CD14-positive monocyte (primary cell): ENCODE data around the gene GDF2. TPM values are rescaled to one million over a fixed set of nuclear protein-coding genes. Genes with fewer than 3 reads are reported as not detected.

ENCODE experiments used
- DNase-seq, 3 donors: peaks; one replicate each; pipeline ENCODE4 v3.0.0-alpha.2; 2011 to 2022
- H2AFZ ChIP-seq: 2 replicates; pipeline ENCODE4 v1.6.0; 2012; ENCODE audit warnings: mild to moderate bottlenecking, low read depth, low read length, inconsistent platforms; ENCODE audit not compliant: insufficient read depth, poor library complexity, severe bottlenecking
- H3K27ac ChIP-seq, 2 donors: 1 replicate in 1 of 2; 2 replicates in 1 of 2; pipeline ENCODE4 v1.5.1; 2012 to 2013; ENCODE audit warnings: low read length in 2 of 2, control low read depth in 1 of 2, inconsistent platforms in 1 of 2, low read depth in 1 of 2, mild to moderate bottlenecking in 1 of 2
- H3K27me3 ChIP-seq, 2 donors: one replicate each; pipeline versions ENCODE4 v1.6.0 to v1.6.1; 2011 to 2013; ENCODE audit warnings: low read length in 2 of 2; ENCODE audit not compliant: control insufficient read depth in 2 of 2, insufficient read depth in 2 of 2
- H3K36me3 ChIP-seq, 2 donors: replicated peaks in 1 of 2; 1 replicate in 1 of 2; 2 replicates in 1 of 2; pipeline versions ENCODE4 v1.5.1 to v1.6.1; 2012 to 2013; ENCODE audit warnings: low read length in 2 of 2, control low read depth in 1 of 2, inconsistent platforms in 1 of 2, mild to moderate bottlenecking in 1 of 2; ENCODE audit not compliant: insufficient read depth in 2 of 2, control insufficient read depth in 1 of 2
- H3K4me1 ChIP-seq, 2 donors: 1 replicate in 1 of 2; 2 replicates in 1 of 2; pipeline versions ENCODE4 v1.5.1 to v1.6.1; 2012 to 2013; ENCODE audit warnings: low read length in 2 of 2, control low read depth in 1 of 2, inconsistent platforms in 1 of 2, mild to moderate bottlenecking in 1 of 2, moderate library complexity in 1 of 2; ENCODE audit not compliant: insufficient read depth in 2 of 2, control insufficient read depth in 1 of 2
- H3K4me2 ChIP-seq: replicated peaks from 2 replicates; pipeline ENCODE3; 2012; ENCODE audit warnings: low read length, moderate library complexity, mild to moderate bottlenecking; ENCODE audit not compliant: poor library complexity, severe bottlenecking; ENCODE audit errors: extremely low read depth
- H3K4me3 ChIP-seq, 3 experiments: fragments of 200-600 bp in 1 of 3; sonication (generic) in 1 of 3; replicated peaks in 1 of 3; 1 replicate in 2 of 3; 2 replicates in 1 of 3; pipeline ENCODE4 v1.5.1; 2011 to 2013; ENCODE audit warnings: low read length in 3 of 3, mild to moderate bottlenecking in 3 of 3, control low read depth in 2 of 3, low read depth in 2 of 3, inconsistent platforms in 1 of 3, moderate library complexity in 1 of 3
- H3K79me2 ChIP-seq: 2 replicates; pipeline ENCODE4 v1.6.0; 2012; ENCODE audit warnings: mild to moderate bottlenecking, control low read depth, inconsistent platforms, low read length, moderate library complexity; ENCODE audit not compliant: insufficient read depth
- H3K9ac ChIP-seq: 2 replicates; pipeline ENCODE4 v1.6.0; 2017; ENCODE audit warnings: low read length, mild to moderate bottlenecking; ENCODE audit not compliant: insufficient read depth, poor library complexity, severe bottlenecking
- H3K9me3 ChIP-seq, 2 donors: replicated peaks in 1 of 2; 1 replicate in 1 of 2; 2 replicates in 1 of 2; pipeline versions ENCODE4 v1.5.1 to v1.6.1; 2012 to 2013; ENCODE audit warnings: low read length in 2 of 2, control low read depth in 1 of 2; ENCODE audit not compliant: control insufficient read depth in 1 of 2, insufficient read depth in 1 of 2
- H4K20me1 ChIP-seq: 2 replicates; pipeline ENCODE4 v1.6.0; 2012; ENCODE audit warnings: mild to moderate bottlenecking, low read length, control low read depth, moderate library complexity; ENCODE audit not compliant: insufficient read depth
- H3K27ac Mint-ChIP-seq, 7 donors: one replicate each; pipeline ENCODE4 v1.8.0; 2020; ENCODE audit warnings: mild to moderate bottlenecking in 7 of 7, mixed read lengths in 7 of 7, moderate library complexity in 6 of 7, inconsistent platforms in 2 of 7
- H3K27me3 Mint-ChIP-seq, 3 donors: one replicate each; pipeline ENCODE4 v1.8.0; 2021 to 2022; ENCODE audit warnings: low read depth in 3 of 3, mild to moderate bottlenecking in 3 of 3, mixed read lengths in 3 of 3, moderate library complexity in 3 of 3, inconsistent platforms in 1 of 3
- H3K36me3 Mint-ChIP-seq, 2 donors: one replicate each; pipeline ENCODE4 v1.8.0; 2020; ENCODE audit warnings: mixed read lengths in 2 of 2, inconsistent platforms in 1 of 2, mild to moderate bottlenecking in 1 of 2
- H3K4me1 Mint-ChIP-seq: one replicate; pipeline ENCODE4 v1.8.0; 2020; ENCODE audit warnings: mild to moderate bottlenecking, mixed read lengths
- H3K4me3 Mint-ChIP-seq, 2 donors: one replicate each; pipeline ENCODE4 v1.8.0; 2020; ENCODE audit warnings: mild to moderate bottlenecking in 2 of 2, mixed read lengths in 2 of 2, moderate library complexity in 1 of 2
- H3K9me3 Mint-ChIP-seq, 7 donors: one replicate each; pipeline ENCODE4 v1.8.0; 2020 to 2022; ENCODE audit warnings: mixed read lengths in 7 of 7, mild to moderate bottlenecking in 6 of 7, moderate library complexity in 6 of 7, inconsistent platforms in 2 of 7
- WGBS: methylation state at CpG from one replicate; pipeline ENCODE4 v1.1.5; 2013; ENCODE audit warnings: missing lambda C conversion rate; ENCODE audit not compliant: insufficient coverage; 5-methylcytosine and 5-hydroxymethylcytosine counted together
- intact Hi-C, 2 donors: fragments of 100-400 bp; cut with micrococcal nuclease; formaldehyde crosslinking; loops; one replicate each; pipeline versions ENCODE4 v1.15.0 to v1.15.1; 2023
- polyA plus RNA-seq, 3 donors: library from polyadenylated mRNA; depleted of rRNA in 1 of 3; unstranded in 2 of 3; stranded (reverse) in 1 of 3; fragments of 300-500 nt in 2 of 3; fragments of >200 nt in 1 of 3; fragmentation: Illumina TruSeq in 2 of 3; gene quantifications; 1 replicate in 2 of 3; 2 replicates in 1 of 3; pipeline ENCODE4 v1.2.3, GENCODE V29; 2012 to 2021
- TF ChIP-seq, protein P1 (sequence below): fragments of 200-600 bp; IDR thresholded peaks from one replicate; pipeline ENCODE4 v1.8.0; 2022; ENCODE audit warnings: antibody characterized with exemption, mild to moderate bottlenecking

The GDF2 gene
- polyA plus RNA-seq, 3 donors: not detected

DNA sequence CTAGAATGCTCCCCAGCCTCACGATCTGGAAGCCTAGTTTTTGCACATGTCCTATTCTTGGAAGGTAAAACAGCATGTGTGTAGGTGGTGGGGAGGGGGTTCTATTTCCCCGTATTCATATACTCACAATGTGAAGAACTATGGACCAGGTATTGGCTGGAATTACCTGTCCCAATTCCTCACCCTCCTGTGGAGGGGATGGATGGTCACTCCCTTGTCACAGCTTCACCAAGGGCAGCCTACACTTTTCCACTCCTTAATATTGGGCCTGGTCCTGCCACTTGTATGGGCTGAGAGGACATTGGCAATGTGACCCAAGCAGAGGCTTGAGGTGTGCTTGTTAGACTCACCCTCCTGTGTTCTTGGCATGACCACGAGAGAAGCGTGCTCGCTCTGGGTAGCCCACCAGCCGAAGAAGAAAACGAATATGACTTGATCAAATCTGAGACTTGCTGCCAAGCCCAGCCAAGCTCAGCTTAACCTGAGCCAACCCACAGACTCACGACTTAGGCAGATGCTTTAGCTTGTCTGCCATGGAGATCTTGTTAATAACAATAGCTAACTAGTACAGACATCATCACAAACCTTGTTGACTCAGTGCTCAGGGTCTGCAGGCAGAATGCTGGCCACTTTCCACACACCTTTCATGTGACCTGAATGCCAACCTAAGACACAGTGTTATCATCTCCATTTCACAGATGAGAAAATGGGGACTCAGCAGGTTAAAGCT, 44.6 kb downstream of the GDF2 start:
- H3K4me1 ChIP-seq: no peaks in the 10 kb centered on the region
- H3K36me3 ChIP-seq: no peaks in the 10 kb centered on the region
- H3K9ac ChIP-seq: no peak overlapping the region
- no peaks in the 10 kb centered on the region for H4K20me1 ChIP-seq
- TF ChIP-seq, protein P1, sequence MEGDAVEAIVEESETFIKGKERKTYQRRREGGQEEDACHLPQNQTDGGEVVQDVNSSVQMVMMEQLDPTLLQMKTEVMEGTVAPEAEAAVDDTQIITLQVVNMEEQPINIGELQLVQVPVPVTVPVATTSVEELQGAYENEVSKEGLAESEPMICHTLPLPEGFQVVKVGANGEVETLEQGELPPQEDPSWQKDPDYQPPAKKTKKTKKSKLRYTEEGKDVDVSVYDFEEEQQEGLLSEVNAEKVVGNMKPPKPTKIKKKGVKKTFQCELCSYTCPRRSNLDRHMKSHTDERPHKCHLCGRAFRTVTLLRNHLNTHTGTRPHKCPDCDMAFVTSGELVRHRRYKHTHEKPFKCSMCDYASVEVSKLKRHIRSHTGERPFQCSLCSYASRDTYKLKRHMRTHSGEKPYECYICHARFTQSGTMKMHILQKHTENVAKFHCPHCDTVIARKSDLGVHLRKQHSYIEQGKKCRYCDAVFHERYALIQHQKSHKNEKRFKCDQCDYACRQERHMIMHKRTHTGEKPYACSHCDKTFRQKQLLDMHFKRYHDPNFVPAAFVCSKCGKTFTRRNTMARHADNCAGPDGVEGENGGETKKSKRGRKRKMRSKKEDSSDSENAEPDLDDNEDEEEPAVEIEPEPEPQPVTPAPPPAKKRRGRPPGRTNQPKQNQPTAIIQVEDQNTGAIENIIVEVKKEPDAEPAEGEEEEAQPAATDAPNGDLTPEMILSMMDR: no peak
- Mint-ChIP-seq H3K4me1 (no peaks in the 10 kb centered on the region), H3K36me3 (no peaks in the 10 kb centered on the region), H3K27me3 (peaks cover 0 to 3% (median 2%) of the 10 kb centered on the region in 3 donors), H3K27ac (no peak overlapping the region), H3K4me3 (no peak overlapping the region), H3K9me3 (no peaks in the 10 kb centered on the region)
- no peak overlapping the region for H3K4me3 ChIP-seq
- no peak for DNase-seq
- no peak overlapping the region for H2AFZ ChIP-seq
- H3K79me2 ChIP-seq: no peaks in the 10 kb centered on the region
- no peak overlapping the region for H3K27ac ChIP-seq
- intact Hi-C loops: no loop called here
- no peaks in the 10 kb centered on the region for H3K27me3 ChIP-seq
- no peak overlapping the region for H3K4me2 ChIP-seq
- WGBS: 98% methylated on average over 6 of the region's 8 CpGs
- no peaks in the 10 kb centered on the region for H3K9me3 ChIP-seq

DNA sequence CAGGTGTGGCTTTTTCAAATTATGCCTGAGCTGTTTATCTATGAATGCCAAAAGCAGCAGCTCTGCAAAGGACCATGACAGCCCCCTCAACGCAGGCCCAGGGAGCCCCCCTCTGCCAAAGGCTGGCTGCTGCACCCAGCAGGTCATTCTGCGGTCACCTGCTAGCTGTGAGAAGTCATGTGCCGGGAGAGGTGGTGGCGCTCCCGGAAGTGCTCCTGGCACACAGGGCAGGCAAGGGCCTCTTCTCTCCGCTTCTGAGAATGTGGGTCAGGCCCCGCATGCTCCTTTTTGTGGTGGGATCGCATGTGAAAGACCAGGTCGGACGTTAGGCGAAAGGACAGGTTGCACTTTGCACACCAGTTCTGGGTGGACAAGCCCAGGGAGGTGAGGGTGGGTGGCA, 45.4 kb downstream of the GDF2 start:
- Histone ChIP-seq H4K20me1 (no peaks in the 10 kb centered on the region), H2AFZ (no peak overlapping the region), H3K27me3 (no peaks in the 10 kb centered on the region), H3K4me3 (no peak overlapping the region), H3K79me2 (no peaks in the 10 kb centered on the region), H3K36me3 (no peaks in the 10 kb centered on the region), H3K27ac (no peak overlapping the region), H3K9ac (no peak overlapping the region), H3K4me2 (no peak overlapping the region), H3K9me3 (no peaks in the 10 kb centered on the region), H3K4me1 (no peaks in the 10 kb centered on the region)
- WGBS: 96% methylated on average over 11 of the region's 11 CpGs
- Mint-ChIP-seq H3K9me3 (no peaks in the 10 kb centered on the region), H3K27ac (no peak overlapping the region), H3K36me3 (no peaks in the 10 kb centered on the region), H3K4me1 (peaks cover under 1% of the 10 kb centered on the region), H3K27me3 (peaks cover 0 to 3% (median 2%) of the 10 kb centered on the region in 3 donors), H3K4me3 (no peak overlapping the region)
- no peak for DNase-seq
- intact Hi-C loops: no loop called here
- TF ChIP-seq, protein P1: no peak
